ENCODE measurements around the gene SPATA20.

DNA sequence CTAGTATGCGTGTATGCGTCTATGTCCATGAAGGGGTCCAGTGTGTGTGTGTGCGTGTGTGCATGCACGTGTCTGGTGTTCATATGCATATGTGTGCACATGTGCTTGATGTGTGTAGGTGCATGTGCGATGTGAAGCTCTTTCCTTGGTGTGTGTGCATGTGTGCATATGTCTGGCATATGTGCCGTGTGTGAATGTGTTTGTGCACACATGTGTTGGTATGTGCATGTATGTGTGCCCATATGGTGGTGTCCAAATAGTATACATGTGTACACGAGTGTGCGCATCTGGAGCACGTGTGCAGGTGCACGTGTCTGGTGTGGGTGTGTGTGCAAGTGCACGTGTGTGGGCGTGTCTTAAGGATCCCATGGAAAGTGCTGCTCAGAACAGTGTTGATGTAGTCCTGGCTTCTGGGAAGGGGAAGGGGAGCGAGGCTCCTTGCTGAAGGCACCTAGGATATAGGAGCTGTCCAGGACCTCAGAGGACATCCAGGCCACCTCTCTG lies 30.5 kb downstream of the SPATA20 start:
- TF ChIP-seq, protein P1, sequence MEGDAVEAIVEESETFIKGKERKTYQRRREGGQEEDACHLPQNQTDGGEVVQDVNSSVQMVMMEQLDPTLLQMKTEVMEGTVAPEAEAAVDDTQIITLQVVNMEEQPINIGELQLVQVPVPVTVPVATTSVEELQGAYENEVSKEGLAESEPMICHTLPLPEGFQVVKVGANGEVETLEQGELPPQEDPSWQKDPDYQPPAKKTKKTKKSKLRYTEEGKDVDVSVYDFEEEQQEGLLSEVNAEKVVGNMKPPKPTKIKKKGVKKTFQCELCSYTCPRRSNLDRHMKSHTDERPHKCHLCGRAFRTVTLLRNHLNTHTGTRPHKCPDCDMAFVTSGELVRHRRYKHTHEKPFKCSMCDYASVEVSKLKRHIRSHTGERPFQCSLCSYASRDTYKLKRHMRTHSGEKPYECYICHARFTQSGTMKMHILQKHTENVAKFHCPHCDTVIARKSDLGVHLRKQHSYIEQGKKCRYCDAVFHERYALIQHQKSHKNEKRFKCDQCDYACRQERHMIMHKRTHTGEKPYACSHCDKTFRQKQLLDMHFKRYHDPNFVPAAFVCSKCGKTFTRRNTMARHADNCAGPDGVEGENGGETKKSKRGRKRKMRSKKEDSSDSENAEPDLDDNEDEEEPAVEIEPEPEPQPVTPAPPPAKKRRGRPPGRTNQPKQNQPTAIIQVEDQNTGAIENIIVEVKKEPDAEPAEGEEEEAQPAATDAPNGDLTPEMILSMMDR (IDR thresholded peaks at IDR 0.05; ENCODE audit: borderline replicate concordance, extremely low read depth, low read length, poor library complexity, severe bottlenecking), result no peak
- no peak for TF ChIP-seq EZH2 (IDR thresholded peaks at IDR 0.05; ENCODE audit: borderline replicate concordance, low read depth, low read length, severe bottlenecking)
